Dedifferentiated amniotic fluid mesenchymal stem cell (primary cell): ENCODE measurements around the gene AKAP13.

Source experiments
- DNase-seq: peaks from one replicate; pipeline ENCODE4 v3.0.0-alpha.2; 2016; ENCODE audit errors: extremely low spot score

AKAP13 gene

GRCh38 chr15:85755942-85756341 lies 375.5 kb downstream of the AKAP13 start:
- DNase-seq = no peak

GRCh38 chr15:85756411-85757072 lies 376.1 kb downstream of the AKAP13 start:
- no peak for DNase-seq

GRCh38 chr15:85757073-85757938 lies 376.9 kb downstream of the AKAP13 start:
- DNase-seq = no peak

GRCh38 chr15:85757939-85758654 lies 377.7 kb downstream of the AKAP13 start:
- no peak for DNase-seq

- no peak for DNase-seq
Measured at GRCh38 chr15:85758655-85758978, 378.2 kb downstream of the AKAP13 start.

GRCh38 chr15:85759376-85759775 lies 379.0 kb downstream of the AKAP13 start:
- no peak for DNase-seq

- no peak for DNase-seq
Measured at GRCh38 chr15:85760049-85760448, 379.6 kb downstream of the AKAP13 start.

GRCh38 chr15:85760531-85761371 lies 380.3 kb downstream of the AKAP13 start:
- DNase-seq = no peak

- DNase-seq = no peak
Measured at GRCh38 chr15:85761635-85762034, 381.2 kb downstream of the AKAP13 start.

- no peak for DNase-seq
Measured at GRCh38 chr15:85762039-85762755, 381.8 kb downstream of the AKAP13 start.

- no peak for DNase-seq
Measured at GRCh38 chr15:85762756-85763127, 382.3 kb downstream of the AKAP13 start.

GRCh38 chr15:85763157-85763556 lies 382.8 kb downstream of the AKAP13 start:
- no peak for DNase-seq

- no peak for DNase-seq
Measured at GRCh38 chr15:85763673-85764633, 383.6 kb downstream of the AKAP13 start.

GRCh38 chr15:85764649-85765277 lies 384.4 kb downstream of the AKAP13 start:
- no peak for DNase-seq

- DNase-seq = no peak
Measured at GRCh38 chr15:85766001-85766831, 385.8 kb downstream of the AKAP13 start.

GRCh38 chr15:85767785-85768529 lies 387.6 kb downstream of the AKAP13 start:
- DNase-seq = no peak

GRCh38 chr15:85768595-85769168 lies 388.3 kb downstream of the AKAP13 start:
- no peak for DNase-seq
